ENCODE data around the gene TMEM179.

TMEM179 gene

DNA sequence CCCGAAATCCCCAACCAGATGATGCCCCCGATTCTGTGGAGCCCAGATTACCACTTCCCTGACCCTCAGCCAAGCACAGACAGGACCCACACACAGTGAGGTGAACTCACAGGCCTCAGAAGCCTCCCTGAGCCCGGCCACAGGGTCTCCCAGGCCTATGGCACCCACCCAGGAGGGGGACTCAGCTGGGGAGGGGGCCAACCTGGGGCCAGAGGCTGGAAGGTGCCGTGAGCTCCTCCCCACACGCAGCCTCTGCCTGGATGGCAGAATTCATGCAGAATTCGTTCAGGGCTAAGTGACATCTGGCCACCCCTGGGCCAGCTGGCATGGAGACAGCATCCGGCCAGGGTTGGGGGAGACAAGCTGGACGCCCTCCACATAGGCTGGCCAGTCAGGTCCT lies 11.8 kb downstream of the TMEM179 start:
- no peak overlapping the region for H3K27ac Mint-ChIP-seq
- no peaks in the 10 kb centered on the region for H3K9me3 Mint-ChIP-seq
- H3K4me1 Mint-ChIP-seq (ENCODE audit: low read depth in 2 of 2), result peaks cover 0 to 2% of the 10 kb centered on the region in 2 donors
- no peaks in the 10 kb centered on the region for H3K36me3 Mint-ChIP-seq (ENCODE audit: insufficient read depth)
- ATAC-seq (replicated peaks) (no peak), DNase-seq (no peak)
- peaks cover 25 to 45% of the 10 kb centered on the region in 2 donors for H3K27me3 Mint-ChIP-seq
- no peak overlapping the region for H3K4me3 Mint-ChIP-seq

- H3K4me3 Mint-ChIP-seq, result no peak overlapping the region
- DNase-seq (no peak), ATAC-seq (replicated peaks) (no peak)
- H3K27ac Mint-ChIP-seq, result no peak overlapping the region
- peaks cover 25 to 40% of the 10 kb centered on the region in 2 donors for H3K27me3 Mint-ChIP-seq
- H3K36me3 Mint-ChIP-seq (ENCODE audit: insufficient read depth), result no peaks in the 10 kb centered on the region
- H3K4me1 Mint-ChIP-seq (ENCODE audit: low read depth in 2 of 2), result peaks cover 0 to 2% of the 10 kb centered on the region in 2 donors
- H3K9me3 Mint-ChIP-seq, result no peaks in the 10 kb centered on the region
Observed at GRCh38 chr14:104592292-104592672, 12.3 kb downstream of the TMEM179 start.

GRCh38 chr14:104591506-104592291 lies 12.9 kb downstream of the TMEM179 start:
- ATAC-seq (replicated peaks) (no peak), DNase-seq (no peak)
- H3K4me1 Mint-ChIP-seq (ENCODE audit: low read depth in 2 of 2), result peaks cover 0 to 2% of the 10 kb centered on the region in 2 donors
- no peaks in the 10 kb centered on the region for H3K9me3 Mint-ChIP-seq
- H3K27ac Mint-ChIP-seq, result no peak overlapping the region
- no peaks in the 10 kb centered on the region for H3K36me3 Mint-ChIP-seq (ENCODE audit: insufficient read depth)
- H3K4me3 Mint-ChIP-seq, result no peak overlapping the region
- peaks cover 25 to 34% of the 10 kb centered on the region in 2 donors for H3K27me3 Mint-ChIP-seq

DNA sequence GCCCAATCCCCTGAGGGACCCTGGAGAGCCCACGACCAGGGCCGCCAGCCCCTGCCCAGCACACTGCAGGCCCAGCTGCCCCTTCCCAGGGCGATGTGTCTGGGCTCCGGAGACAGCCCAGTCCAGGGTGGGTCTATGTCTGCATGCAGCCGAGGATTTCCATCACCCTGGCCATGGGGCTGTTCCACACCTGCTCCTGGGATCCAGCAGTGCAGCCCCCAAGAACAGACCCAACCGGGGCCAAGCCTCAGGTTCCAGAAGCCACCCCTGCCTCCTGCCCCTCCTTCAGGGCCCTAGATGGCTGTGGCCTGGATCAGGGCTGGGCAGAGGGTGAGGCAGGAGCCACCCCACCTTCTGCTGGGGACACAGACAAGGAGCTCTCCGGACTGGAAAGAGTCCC lies 13.5 kb downstream of the TMEM179 start:
- H3K4me3 Mint-ChIP-seq, result no peak overlapping the region
- H3K27me3 Mint-ChIP-seq, result peaks cover 19 to 27% of the 10 kb centered on the region in 2 donors
- H3K9me3 Mint-ChIP-seq, result no peaks in the 10 kb centered on the region
- no peak overlapping the region for H3K27ac Mint-ChIP-seq
- no peaks in the 10 kb centered on the region for H3K36me3 Mint-ChIP-seq (ENCODE audit: insufficient read depth)
- H3K4me1 Mint-ChIP-seq (ENCODE audit: low read depth in 2 of 2), result no peaks in the 10 kb centered on the region
- DNase-seq (no peak), ATAC-seq (replicated peaks) (no peak)

- Mint-ChIP-seq H3K36me3 (ENCODE audit: insufficient read depth) (no peaks in the 10 kb centered on the region), H3K27me3 (peaks cover 13 to 21% of the 10 kb centered on the region in 2 donors), H3K4me1 (ENCODE audit: low read depth in 2 of 2) (no peaks in the 10 kb centered on the region), H3K9me3 (no peaks in the 10 kb centered on the region), H3K4me3 (no peak overlapping the region), H3K27ac (no peak overlapping the region)
- ATAC-seq (replicated peaks) (no peak), DNase-seq (no peak)
Observed at GRCh38 chr14:104590240-104590965, 14.2 kb downstream of the TMEM179 start.

DNA sequence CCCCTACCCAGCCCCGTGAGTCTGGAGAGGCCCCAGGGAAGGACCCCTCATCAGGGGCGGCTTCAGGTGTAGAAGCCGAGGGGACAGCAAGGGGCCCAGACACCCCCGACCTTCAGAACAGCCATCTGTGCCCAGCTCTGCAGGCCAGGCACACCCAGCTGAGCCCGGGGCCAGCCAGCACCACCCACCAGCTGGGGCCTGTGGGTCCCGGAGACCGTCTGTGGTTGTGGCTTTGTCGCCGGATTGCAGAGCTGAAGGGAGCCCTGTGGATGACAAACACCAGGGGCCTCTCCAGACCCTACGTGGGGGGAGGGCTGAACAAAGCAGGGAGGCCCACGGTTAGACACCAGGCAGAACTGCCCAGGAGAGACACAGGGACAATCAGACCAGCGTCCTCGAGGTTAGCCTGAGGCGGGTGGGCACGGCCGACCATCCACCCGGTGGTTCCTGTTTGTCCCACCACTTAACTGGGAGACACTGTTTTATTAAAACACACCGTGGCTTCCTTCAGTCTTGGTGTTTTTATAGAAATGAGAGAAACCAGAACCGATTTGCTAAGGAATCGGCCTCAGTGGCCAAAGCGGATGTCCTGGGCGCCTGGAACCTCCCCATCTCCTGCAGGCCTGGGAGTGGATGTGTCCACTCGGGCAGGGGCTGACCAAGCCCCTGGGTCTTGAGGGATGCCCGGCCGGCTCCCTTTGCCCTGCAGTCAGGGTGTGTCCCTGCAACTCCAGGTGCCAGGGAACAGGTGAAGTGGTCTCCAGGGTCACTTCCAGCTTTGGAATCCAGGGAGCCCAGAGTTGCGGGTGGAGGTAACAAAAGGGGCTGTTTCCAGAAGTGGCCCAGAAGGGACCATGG lies 15.0 kb downstream of the TMEM179 start:
- Mint-ChIP-seq H3K4me1 (ENCODE audit: low read depth in 2 of 2) (no peaks in the 10 kb centered on the region), H3K27ac (no peak overlapping the region), H3K36me3 (ENCODE audit: insufficient read depth) (no peaks in the 10 kb centered on the region), H3K27me3 (peaks cover 12 to 13% of the 10 kb centered on the region in 2 donors), H3K4me3 (no peak overlapping the region), H3K9me3 (no peaks in the 10 kb centered on the region)
- ATAC-seq (replicated peaks) (no peak), DNase-seq (no peak)

- H3K9me3 Mint-ChIP-seq, result no peaks in the 10 kb centered on the region
- no peak overlapping the region for H3K4me3 Mint-ChIP-seq
- no peaks in the 10 kb centered on the region for H3K4me1 Mint-ChIP-seq (ENCODE audit: low read depth in 2 of 2)
- ATAC-seq (replicated peaks) (no peak), DNase-seq (no peak)
- no peaks in the 10 kb centered on the region for H3K36me3 Mint-ChIP-seq (ENCODE audit: insufficient read depth)
- H3K27me3 Mint-ChIP-seq, result peaks cover 12 to 17% of the 10 kb centered on the region in 2 donors
- no peak overlapping the region for H3K27ac Mint-ChIP-seq
Observed at GRCh38 chr14:104588066-104588857, 16.3 kb downstream of the TMEM179 start.

DNA sequence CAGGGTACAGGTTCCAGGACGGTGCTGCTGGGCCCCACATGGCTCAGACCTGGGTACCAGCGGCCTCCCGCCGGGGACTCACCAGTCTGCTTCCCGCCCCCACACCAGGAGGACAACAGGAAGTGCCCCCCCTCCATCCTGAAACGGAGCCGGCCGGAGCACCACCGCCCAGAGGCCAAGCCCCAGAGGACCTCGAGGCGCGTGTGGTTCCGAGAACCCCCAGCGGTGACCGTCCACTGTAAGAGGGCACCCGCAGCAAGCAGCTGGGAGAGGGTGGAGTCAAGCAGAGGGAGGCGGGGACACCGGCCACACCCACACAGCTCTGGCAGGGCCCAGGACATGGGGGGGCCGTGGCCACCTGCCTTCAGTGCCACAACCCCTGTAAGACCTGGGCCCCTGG lies 16.9 kb downstream of the TMEM179 start:
- Mint-ChIP-seq H3K36me3 (ENCODE audit: insufficient read depth) (no peaks in the 10 kb centered on the region), H3K4me1 (ENCODE audit: low read depth in 2 of 2) (no peaks in the 10 kb centered on the region), H3K27ac (no peak overlapping the region), H3K27me3 (peaks cover 12 to 23% of the 10 kb centered on the region in 2 donors), H3K4me3 (no peak overlapping the region), H3K9me3 (no peaks in the 10 kb centered on the region)
- no peak for DNase-seq
- ATAC-seq (replicated peaks), result no peak

- DNase-seq (no peak), ATAC-seq (replicated peaks) (no peak)
- no peak overlapping the region for H3K27ac Mint-ChIP-seq
- H3K4me1 Mint-ChIP-seq (ENCODE audit: low read depth in 2 of 2), result no peaks in the 10 kb centered on the region
- peaks cover 8 to 24% of the 10 kb centered on the region in 2 donors for H3K27me3 Mint-ChIP-seq
- H3K4me3 Mint-ChIP-seq, result no peak overlapping the region
- H3K9me3 Mint-ChIP-seq, result no peaks in the 10 kb centered on the region
- H3K36me3 Mint-ChIP-seq (ENCODE audit: insufficient read depth), result no peaks in the 10 kb centered on the region
Observed at GRCh38 chr14:104586832-104587620, 17.5 kb downstream of the TMEM179 start.

DNA sequence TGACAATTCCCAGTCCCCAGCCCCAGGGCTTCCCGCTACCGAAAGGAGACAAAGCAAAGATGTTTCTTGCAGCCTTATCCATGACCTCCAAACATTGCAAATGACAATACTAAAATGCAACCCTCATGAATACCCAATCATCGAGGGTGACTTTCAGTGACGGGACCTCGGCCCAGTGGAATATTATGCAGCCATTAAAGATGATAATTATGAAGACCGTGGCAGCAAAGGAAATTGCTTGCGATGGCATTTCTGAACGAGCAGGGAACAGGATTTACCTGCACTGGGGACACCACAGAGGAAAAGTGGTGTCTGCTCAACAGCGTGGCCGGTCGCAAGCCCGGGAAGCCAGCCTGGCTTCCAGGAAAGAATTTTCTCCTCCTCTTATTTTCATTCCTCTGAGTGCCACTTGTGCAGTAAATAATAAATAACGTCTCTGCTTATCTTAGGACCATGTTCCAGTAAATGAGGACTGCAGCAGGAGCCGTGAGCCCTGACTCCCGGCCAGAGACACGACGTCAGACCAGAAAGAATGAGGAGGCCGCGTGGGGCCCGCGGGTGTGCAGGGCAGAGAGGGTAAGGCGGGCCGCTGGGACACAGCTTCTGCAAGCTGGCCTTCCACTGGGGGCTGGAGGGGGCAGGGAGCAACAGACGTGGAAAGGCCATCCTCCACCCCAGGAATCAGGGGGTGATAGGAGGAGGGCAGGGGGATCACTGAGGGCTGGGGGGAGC lies 18.4 kb downstream of the TMEM179 start:
- no peaks in the 10 kb centered on the region for H3K36me3 Mint-ChIP-seq (ENCODE audit: insufficient read depth)
- ATAC-seq (replicated peaks), result no peak
- no peak overlapping the region for H3K27ac Mint-ChIP-seq
- H3K27me3 Mint-ChIP-seq, result peaks cover 6 to 32% of the 10 kb centered on the region in 2 donors
- H3K9me3 Mint-ChIP-seq, result no peaks in the 10 kb centered on the region
- H3K4me1 Mint-ChIP-seq (ENCODE audit: low read depth in 2 of 2), result no peaks in the 10 kb centered on the region
- H3K4me3 Mint-ChIP-seq, result no peak overlapping the region
- no peak for DNase-seq

DNA sequence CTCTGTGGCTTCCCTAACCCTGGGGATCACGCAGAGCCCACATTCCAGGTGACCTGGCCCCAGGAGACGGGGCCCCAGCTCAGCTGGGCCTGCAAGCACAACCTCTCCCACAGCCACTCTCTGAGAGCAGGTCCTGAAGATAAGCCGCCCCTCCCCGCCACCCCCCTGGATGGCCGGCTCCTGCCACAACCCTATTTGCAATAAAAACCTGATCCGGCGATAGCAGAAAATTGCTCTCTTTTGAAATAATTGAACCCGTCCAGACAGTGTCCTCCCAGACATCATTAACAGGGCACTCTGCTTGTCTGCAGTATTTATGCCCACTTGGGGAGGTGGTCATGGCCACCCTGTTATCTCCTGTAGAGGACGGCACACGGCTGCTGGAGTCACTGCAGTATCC lies 20.0 kb downstream of the TMEM179 start:
- Mint-ChIP-seq H3K27ac (no peak overlapping the region), H3K9me3 (no peaks in the 10 kb centered on the region), H3K4me1 (ENCODE audit: low read depth in 2 of 2) (no peaks in the 10 kb centered on the region), H3K36me3 (ENCODE audit: insufficient read depth) (no peaks in the 10 kb centered on the region), H3K27me3 (peaks cover 0 to 34% of the 10 kb centered on the region in 2 donors), H3K4me3 (no peak overlapping the region)
- no peak for DNase-seq
- no peak for ATAC-seq (replicated peaks)
